KOPT-K1 (cell line): ENCODE data around the gene NUP93.

Experiments
- H3K27ac ChIP-seq: fragments of 200-600 bp; sonication (generic); 2 replicates; pipeline ENCODE4 v1.5.1; 2016; ENCODE audit warnings: antibody characterized with exemption, mild to moderate bottlenecking, low read depth, low read length; ENCODE audit not compliant: poor library complexity, severe bottlenecking
- H3K36me3 ChIP-seq: fragments of 200-600 bp; sonication (generic); 2 replicates; pipeline ENCODE4 v1.5.1; 2017; ENCODE audit warnings: antibody characterized with exemption, mild to moderate bottlenecking, low read length, moderate library complexity; ENCODE audit not compliant: insufficient read depth
- H3K9me3 ChIP-seq: fragments of 200-600 bp; sonication (generic); 2 replicates; pipeline ENCODE4 v1.5.1; 2017; ENCODE audit warnings: antibody characterized with exemption, low read length, mild to moderate bottlenecking; ENCODE audit not compliant: insufficient read depth, poor library complexity, severe bottlenecking

NUP93 gene

DNA sequence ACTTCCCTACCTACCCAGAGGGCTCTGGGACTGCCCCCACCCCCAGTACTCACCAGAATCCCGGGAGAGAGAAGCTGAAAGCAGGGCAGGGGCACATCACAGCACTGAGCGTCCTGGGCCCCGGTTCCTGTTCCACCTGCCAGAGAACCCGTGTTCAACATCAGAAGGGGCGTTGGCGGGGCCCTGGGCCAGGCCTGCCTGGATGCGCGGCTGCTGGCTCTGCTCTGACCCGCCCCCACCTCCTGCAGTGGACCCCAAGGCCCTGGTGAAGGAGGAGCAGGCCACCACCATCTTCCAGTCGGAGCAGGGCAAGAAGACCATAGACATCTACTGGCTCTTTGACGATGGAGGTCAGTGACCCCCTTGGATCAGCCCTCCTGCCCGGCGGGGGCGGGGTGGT is 162.8 kb downstream of the NUP93 start:
- H3K36me3 ChIP-seq = no peaks in the 10 kb centered on the region
- no peaks in the 10 kb centered on the region for H3K9me3 ChIP-seq
- no peak overlapping the region for H3K27ac ChIP-seq

DNA sequence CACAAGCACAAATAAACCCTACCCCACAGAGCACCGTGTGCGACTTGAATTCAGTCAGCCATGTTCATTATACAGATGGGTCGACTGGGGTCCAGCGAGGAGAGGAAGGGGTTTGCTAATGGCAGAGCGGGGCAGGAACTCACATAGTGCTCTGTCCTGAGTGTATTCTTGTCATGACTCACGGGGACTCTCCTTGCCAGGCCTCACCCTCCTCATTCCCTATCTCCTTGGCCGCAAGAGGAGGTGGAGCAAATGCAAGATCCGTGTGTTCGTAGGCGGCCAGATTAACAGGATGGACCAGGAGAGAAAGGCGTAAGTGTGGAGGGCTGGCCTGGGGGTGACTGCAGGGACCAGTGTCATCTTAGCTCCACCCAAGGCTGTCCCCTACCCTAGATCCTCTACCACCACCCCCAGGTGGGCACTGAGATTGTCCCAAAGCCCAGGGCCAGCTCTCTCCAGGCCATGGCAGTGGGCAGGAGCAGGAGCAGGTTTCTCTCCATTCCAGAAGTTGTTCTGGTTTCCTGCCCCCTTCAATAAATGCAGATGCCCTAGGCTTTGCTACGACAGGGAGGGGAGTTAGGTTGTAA is 164.5 kb downstream of the NUP93 start:
- no peak overlapping the region for H3K27ac ChIP-seq
- no peaks in the 10 kb centered on the region for H3K9me3 ChIP-seq
- H3K36me3 ChIP-seq = no peaks in the 10 kb centered on the region

DNA sequence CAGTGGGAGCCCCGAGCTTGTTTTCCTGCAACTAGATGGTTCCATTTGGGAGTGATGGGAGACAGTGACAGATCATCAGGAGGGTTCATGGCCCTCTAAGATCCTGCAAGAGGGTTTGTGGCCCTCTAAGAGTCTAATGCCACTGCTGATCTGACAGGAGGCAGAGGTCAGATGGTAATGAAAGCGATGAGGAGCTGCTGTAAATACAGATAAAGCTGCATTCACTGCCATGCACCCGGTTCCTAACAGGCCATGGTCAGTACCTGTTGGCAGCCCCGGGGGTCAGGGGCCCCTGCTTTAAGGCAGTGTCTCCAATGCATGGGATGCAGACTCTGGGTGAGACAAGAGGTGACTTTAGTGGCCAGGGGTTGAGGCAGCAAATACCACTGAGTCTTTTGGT is 165.9 kb downstream of the NUP93 start:
- Histone ChIP-seq H3K36me3 (no peaks in the 10 kb centered on the region), H3K9me3 (no peaks in the 10 kb centered on the region), H3K27ac (no peak overlapping the region)

DNA sequence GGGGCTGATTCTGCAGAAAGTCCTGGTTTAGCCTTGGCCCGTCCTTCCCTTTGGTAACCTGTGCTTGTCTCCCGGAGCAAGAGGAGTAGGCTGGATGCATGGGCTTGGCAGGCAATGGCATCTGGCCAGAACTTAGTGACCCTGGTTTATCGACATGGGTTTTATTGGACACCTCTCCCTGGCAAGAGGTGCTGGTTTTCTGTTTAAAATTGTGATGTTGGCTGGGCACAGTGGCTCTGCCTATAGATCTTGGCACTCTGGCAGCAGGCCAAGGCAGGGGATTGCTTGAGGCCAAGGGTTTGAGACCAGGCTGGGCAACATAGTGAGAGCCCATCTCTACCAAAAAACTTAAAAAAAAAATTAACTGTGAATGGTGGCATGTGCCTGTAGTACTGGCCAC is 166.3 kb downstream of the NUP93 start:
- H3K9me3 ChIP-seq = no peaks in the 10 kb centered on the region
- H3K27ac ChIP-seq = no peak overlapping the region
- no peaks in the 10 kb centered on the region for H3K36me3 ChIP-seq

DNA sequence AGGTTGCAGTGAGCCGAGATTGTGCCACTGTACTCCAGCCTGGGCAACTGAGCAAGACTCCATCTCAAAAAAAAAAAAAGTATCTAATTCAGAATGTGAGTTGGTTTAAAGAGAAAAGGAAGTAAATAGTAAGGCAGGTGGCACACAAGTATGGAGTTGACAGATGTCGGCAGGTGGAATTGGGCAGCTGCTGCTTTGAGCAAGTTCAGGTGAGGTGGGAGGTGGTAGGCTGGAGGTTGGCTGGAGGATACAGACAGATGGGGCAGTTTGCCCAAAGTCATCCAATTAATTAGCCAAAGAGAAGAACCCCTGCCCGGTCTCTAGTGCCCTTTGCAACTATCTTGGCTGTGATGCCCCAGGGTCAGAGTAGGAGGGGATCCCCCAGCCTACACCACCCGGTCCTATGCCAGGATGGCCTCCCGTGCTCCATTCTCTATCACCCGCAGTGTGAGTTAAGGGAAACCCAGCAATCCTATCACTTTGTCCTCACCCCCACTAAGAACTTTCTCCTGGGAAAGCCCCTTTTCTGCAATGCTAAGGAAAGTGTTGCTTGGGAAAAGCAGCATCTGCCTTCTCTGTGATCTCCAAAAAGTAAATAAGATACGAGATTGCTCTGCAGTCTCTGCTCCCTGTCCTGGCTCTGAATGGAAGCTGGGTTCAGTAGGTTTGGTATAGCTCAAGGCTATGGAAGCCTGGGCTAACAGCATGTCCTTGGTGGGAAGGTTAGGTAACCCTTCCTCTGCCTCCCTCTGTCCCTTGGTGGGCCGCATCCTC is 167.3 kb downstream of the NUP93 start:
- no peaks in the 10 kb centered on the region for H3K9me3 ChIP-seq
- H3K36me3 ChIP-seq = no peaks in the 10 kb centered on the region
- H3K27ac ChIP-seq = no peak overlapping the region

DNA sequence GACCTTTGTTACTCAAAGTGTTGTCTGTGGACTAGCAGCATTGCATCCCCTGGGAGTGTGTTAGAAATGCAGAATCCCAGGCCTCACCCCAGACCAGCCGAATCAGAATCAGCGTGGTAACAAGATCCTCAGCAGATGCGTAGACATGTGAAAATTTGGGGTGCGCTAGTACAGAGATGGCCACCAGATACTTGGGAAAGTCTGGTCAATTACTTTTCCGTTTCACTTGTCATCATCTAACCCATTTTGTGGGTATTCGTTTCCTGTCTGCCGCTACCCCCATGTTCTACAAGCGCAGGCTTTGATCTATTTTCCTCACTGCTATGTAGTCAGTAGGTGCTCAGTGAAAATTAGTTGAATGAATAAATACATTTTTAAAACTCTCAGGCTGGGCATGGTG is 168.9 kb downstream of the NUP93 start:
- no peaks in the 10 kb centered on the region for H3K36me3 ChIP-seq
- H3K27ac ChIP-seq = peak overlapping the region; percentile 11

More for the DNA sequence above, 168.9 kb downstream of the NUP93 start:
- no peaks in the 10 kb centered on the region for H3K9me3 ChIP-seq
